K562 (cell line): ENCODE results near the gene TCEA3. TPM values are rescaled to one million over a fixed set of nuclear protein-coding genes. Genes with fewer than 3 reads are reported as not detected.

Source experiments
- ATAC-seq: fragments of 200-7000 bp; cut with Tn5 transposase; 3 replicates; pipeline ENCODE4 v1.9.1; 2020; ENCODE audit warnings: moderate library complexity
- BruUV-seq: library from RNA; stranded (reverse); fragments of 400-500 nt; replicated peaks from 2 replicates; lab custom pipeline; 2021; lab: Mats Ljungman, UMichigan
- CTCF ChIA-PET: fragments of 300-600 bp; formaldehyde crosslinking; extraction: SDS; loops from one replicate; lab custom pipeline; 2021; ENCODE audit warnings: low intra/inter-chr PET ratio; lab: Yijun Ruan, JAX
- POLR2A ChIA-PET: fragments of 300-600, 350-650 bp; sonication (Branson Sonifier 250); formaldehyde crosslinking; extraction: SDS; loops from one replicate; lab custom pipeline; 2021; ENCODE audit warnings: antibody characterized with exemption, inconsistent platforms; lab: Yijun Ruan, JAX
- DNase-seq, 4 experiments: peaks; one replicate each; pipeline versions ENCODE4 v3.0.0 to v3.0.0-alpha.2; 2011 to 2018; ENCODE audit warnings: low spot score in 3 of 4, mixed read lengths in 3 of 4; ENCODE audit errors: extremely low read depth in 1 of 4
- FAIRE-seq: peaks from 2 replicates; lab custom pipeline; 2011; peaks lifted over from hg19 to GRCh38; lab: Jason Lieb, UNC
- H2AFZ ChIP-seq: 2 replicates; pipeline ENCODE4 v1.6.0; 2011; ENCODE audit warnings: low read depth, low read length, control low read depth, inconsistent platforms
- H3K27ac ChIP-seq: fragments of 200-600 bp; 3 replicates; pipeline ENCODE4 v1.8.0; 2011; ENCODE audit warnings: low read depth, mild to moderate bottlenecking, control low read depth, inconsistent platforms, low read length, moderate library complexity, mixed read lengths; ENCODE audit errors: extremely low read depth
- H3K27me3 ChIP-seq, 2 experiments: fragments of 300-600 bp in 1 of 2; 2 replicates in 1 of 2; 3 replicates in 1 of 2; pipeline versions ENCODE4 v1.6.0 to v1.8.0; 2011; ENCODE audit warnings: inconsistent platforms in 2 of 2, low read length in 2 of 2, mild to moderate bottlenecking in 1 of 2, mixed read lengths in 1 of 2, moderate library complexity in 1 of 2; ENCODE audit not compliant: control insufficient read depth in 2 of 2, insufficient read depth in 2 of 2
- H3K36me3 ChIP-seq: fragments of 300-600 bp; 3 replicates; pipeline ENCODE4 v1.8.0; 2011; ENCODE audit warnings: mild to moderate bottlenecking, low read length, inconsistent platforms; ENCODE audit not compliant: control insufficient read depth, insufficient read depth
- H3K4me1 ChIP-seq, 2 experiments: fragments of 200-600 bp in 1 of 2; replicated peaks in 1 of 2; 2 replicates in 1 of 2; 3 replicates in 1 of 2; pipeline versions ENCODE4 v1.5.1 to v1.8.0; 2011; ENCODE audit warnings: inconsistent platforms in 2 of 2, low read length in 2 of 2, mild to moderate bottlenecking in 1 of 2, mixed read lengths in 1 of 2, moderate library complexity in 1 of 2; ENCODE audit not compliant: control insufficient read depth in 2 of 2, insufficient read depth in 2 of 2
- H3K4me2 ChIP-seq: 2 replicates; pipeline ENCODE4 v1.6.1; 2011; ENCODE audit warnings: low read length, control low read depth, inconsistent platforms, mixed read lengths; ENCODE audit not compliant: insufficient read depth
- H3K4me3 ChIP-seq: fragments of 200-600 bp; sonication (generic), shearing (Covaris generic); 2 replicates; pipeline ENCODE4 v1.5.1; 2016; ENCODE audit warnings: control low read depth, inconsistent platforms
- H3K79me2 ChIP-seq: fragments of 200-600 bp; 3 replicates; pipeline ENCODE4 v1.8.0; 2011; ENCODE audit warnings: low read length, inconsistent platforms; ENCODE audit not compliant: control insufficient read depth, insufficient read depth
- H3K9ac ChIP-seq, 2 experiments: 2 replicates each; pipeline versions ENCODE4 v1.6.0 to v1.6.1; 2011; ENCODE audit warnings: low read depth in 2 of 2, low read length in 2 of 2, control low read depth in 1 of 2, inconsistent platforms in 1 of 2, mild to moderate bottlenecking in 1 of 2, mixed read lengths in 1 of 2; ENCODE audit not compliant: insufficient read depth in 1 of 2
- H3K9me1 ChIP-seq: one replicate; pipeline ENCODE4 v1.6.0; 2011; ENCODE audit warnings: inconsistent platforms, mild to moderate bottlenecking, low read length, moderate library complexity; ENCODE audit not compliant: control insufficient read depth, insufficient read depth
- H3K9me3 ChIP-seq: replicated peaks from 2 replicates; pipeline ENCODE4 v1.5.1; 2011; ENCODE audit warnings: low read depth, low read length, inconsistent platforms; ENCODE audit not compliant: control insufficient read depth, insufficient read depth
- H4K20me1 ChIP-seq: replicated peaks from 2 replicates; pipeline ENCODE4 v1.6.1; 2011; ENCODE audit warnings: low read length, inconsistent platforms, mixed read lengths; ENCODE audit not compliant: control insufficient read depth, insufficient read depth
- BACH1 ChIP-seq: fragments of 200-800 bp; sonication (Bioruptor generic); IDR thresholded peaks from 2 replicates; pipeline ENCODE4 v1.6.1; 2016; ENCODE audit warnings: missing genetic modification characterization, missing compliant biosample characterization
- BRD4 ChIP-seq: fragments of 200-600 bp; sonication (generic); IDR thresholded peaks from 2 replicates; pipeline ENCODE4 v1.6.1; 2017; ENCODE audit warnings: inconsistent platforms
- CBX3 ChIP-seq, 2 experiments: IDR thresholded peaks; 1 replicate in 1 of 2; 2 replicates in 1 of 2; pipeline ENCODE4 v1.6.1; 2012; ENCODE audit warnings: inconsistent platforms in 2 of 2, low read length in 2 of 2, borderline replicate concordance in 1 of 2, control low read depth in 1 of 2
- CBX8 ChIP-seq: fragments of 200-600 bp; sonication (generic); IDR thresholded peaks from 2 replicates; pipeline ENCODE4 v1.6.1; 2012; ENCODE audit warnings: borderline replicate concordance, mixed run types, low read depth, mild to moderate bottlenecking, moderate library complexity, mixed read lengths, low read length, control low read depth, inconsistent platforms; ENCODE audit not compliant: poor library complexity, severe bottlenecking; ENCODE audit errors: extremely low read depth
- FOXP1 ChIP-seq: sonication (generic); formaldehyde crosslinking; IDR thresholded peaks from 2 replicates; pipeline ENCODE4 v1.8.0; 2022; ENCODE audit warnings: mild to moderate bottlenecking, missing genetic modification reagents
- GTF2E2 ChIP-seq: fragments of 200-800 bp; sonication (Bioruptor generic); IDR thresholded peaks from 2 replicates; pipeline ENCODE4 v1.6.1; 2016; ENCODE audit warnings: missing genetic modification characterization, missing compliant biosample characterization
- LCOR ChIP-seq: sonication (generic); formaldehyde crosslinking; IDR thresholded peaks from 2 replicates; pipeline ENCODE4 v1.8.0; 2022; ENCODE audit warnings: mild to moderate bottlenecking, missing genetic modification reagents
- MED1 ChIP-seq: sonication (generic); formaldehyde crosslinking; IDR thresholded peaks from 2 replicates; pipeline ENCODE4 v1.8.1; 2023; ENCODE audit warnings: missing genetic modification reagents, borderline replicate concordance
- OTX1 ChIP-seq: fragments of 450-650 bp; formaldehyde crosslinking; IDR thresholded peaks from 2 replicates; pipeline ENCODE4 v1.4.0; 2022; ENCODE audit warnings: mild to moderate bottlenecking
- PCBP2 ChIP-seq: fragments of 200-400 bp; formaldehyde crosslinking; IDR thresholded peaks from 2 replicates; pipeline ENCODE4 v1.6.1; 2018; ENCODE audit warnings: low read length, low read depth, mild to moderate bottlenecking, moderate library complexity; ENCODE audit not compliant: poor library complexity, severe bottlenecking
- PRPF4 ChIP-seq: fragments of 200-400 bp; formaldehyde crosslinking; IDR thresholded peaks from one replicate; pipeline ENCODE4 v1.6.1; 2017; ENCODE audit warnings: low read length, low read depth, mild to moderate bottlenecking; ENCODE audit not compliant: insufficient read depth, poor library complexity, severe bottlenecking
- ZNF175 ChIP-seq: fragments of 200-800 bp; sonication (Bioruptor generic); IDR thresholded peaks from 2 replicates; pipeline ENCODE4 v1.6.1; 2016; ENCODE audit warnings: low read depth, mild to moderate bottlenecking, missing genetic modification characterization, missing compliant biosample characterization
- ZNF274 ChIP-seq: IDR thresholded peaks from 2 replicates; pipeline ENCODE4 v1.6.1; 2011; ENCODE audit warnings: low read depth, mild to moderate bottlenecking, low read length, moderate library complexity, borderline replicate concordance
- WGBS: fragments of 100-300 bp; shearing (Covaris generic); methylation state at CpG from one replicate; pipeline ENCODE4 v1.1.6; 2016; ENCODE audit warnings: low coverage, mixed read lengths; ENCODE audit not compliant: insufficient coverage; ENCODE audit errors: missing lambda C conversion rate; 5-methylcytosine and 5-hydroxymethylcytosine counted together
- in situ Hi-C: fragments of 300-500 bp; cut with MboI; formaldehyde crosslinking; loops from 4 replicates; pipeline ENCODE4 v1.15.0; 2018; ENCODE audit warnings: inconsistent platforms, mixed read lengths
- intact Hi-C: fragments of 100-400 bp; cut with micrococcal nuclease; formaldehyde crosslinking; loops from 2 replicates; pipeline ENCODE4 v1.14.2; 2022
- polyA plus RNA-seq, 8 experiments: library from polyadenylated mRNA; depleted of rRNA in 4 of 8; stranded (reverse) in 5 of 8; unstranded in 3 of 8; fragments of >200 nt; fragmentation: Nextera tagmentation in 2 of 8; fragmentation: Illumina TruSeq in 1 of 8; extraction: Ambion mirVana in 2 of 8; extraction: Trizol in 1 of 8; gene quantifications; 2 replicates each; pipeline versions ENCODE4 v1.2.1 to v1.2.3, GENCODE V29; 2011 to 2014; ENCODE audit warnings: inconsistent platforms in 1 of 8, missing spikeins in 1 of 8
- total RNA-seq, 7 experiments: library from RNA; depleted of rRNA in 6 of 7; stranded (reverse); fragments of >200 nt in 6 of 7; fragmentation: Illumina TruSeq in 2 of 7; extraction: Trizol in 2 of 7; gene quantifications; 2 replicates each; pipeline versions ENCODE4 v1.2.1 to v1.2.3, GENCODE V29; 2011 to 2021; ENCODE audit warnings: low replicate concordance in 1 of 7
- TF ChIP-seq, protein P1 (sequence below): fragments of 250-450 bp; sonication (Bioruptor Pico); IDR thresholded peaks from 2 replicates; pipeline ENCODE4 v1.8.0; 2021; ENCODE audit warnings: moderate library complexity, mild to moderate bottlenecking, inconsistent platforms
- TF ChIP-seq, protein P2 (sequence below): fragments of 250-450 bp; sonication (Bioruptor Pico); IDR thresholded peaks from 2 replicates; pipeline ENCODE4 v1.4.0; 2020; ENCODE audit warnings: borderline replicate concordance

Gene TCEA3
- total and polyA plus RNA-seq, 9 of the 15 experiments (the other 6 are each of a cell fraction or from before 2014, with no cell fraction given) = 0.03 to 0.55 (median 0.36) TPM

DNA sequence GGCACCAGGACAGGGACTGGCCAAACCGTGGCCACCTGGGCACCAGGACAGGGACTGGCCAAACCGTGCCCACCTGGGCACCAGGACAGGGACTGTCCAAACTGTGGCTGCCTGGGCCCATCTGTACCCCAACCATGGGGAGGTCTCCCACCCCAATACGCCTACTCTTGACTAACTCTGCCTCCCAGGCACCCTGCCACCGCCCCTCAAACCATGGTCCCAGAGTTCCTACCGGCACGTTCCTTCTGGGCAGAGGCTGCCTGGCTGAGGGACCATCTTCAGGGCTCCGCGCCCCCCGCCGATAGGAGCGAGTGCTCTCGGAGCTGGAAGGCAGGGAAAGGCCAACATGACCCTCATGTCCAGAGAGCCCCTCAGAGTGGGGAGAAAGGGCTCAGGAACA lies 6.3 kb upstream of the TCEA3 start (continued):
- TF ChIP-seq, protein P1, sequence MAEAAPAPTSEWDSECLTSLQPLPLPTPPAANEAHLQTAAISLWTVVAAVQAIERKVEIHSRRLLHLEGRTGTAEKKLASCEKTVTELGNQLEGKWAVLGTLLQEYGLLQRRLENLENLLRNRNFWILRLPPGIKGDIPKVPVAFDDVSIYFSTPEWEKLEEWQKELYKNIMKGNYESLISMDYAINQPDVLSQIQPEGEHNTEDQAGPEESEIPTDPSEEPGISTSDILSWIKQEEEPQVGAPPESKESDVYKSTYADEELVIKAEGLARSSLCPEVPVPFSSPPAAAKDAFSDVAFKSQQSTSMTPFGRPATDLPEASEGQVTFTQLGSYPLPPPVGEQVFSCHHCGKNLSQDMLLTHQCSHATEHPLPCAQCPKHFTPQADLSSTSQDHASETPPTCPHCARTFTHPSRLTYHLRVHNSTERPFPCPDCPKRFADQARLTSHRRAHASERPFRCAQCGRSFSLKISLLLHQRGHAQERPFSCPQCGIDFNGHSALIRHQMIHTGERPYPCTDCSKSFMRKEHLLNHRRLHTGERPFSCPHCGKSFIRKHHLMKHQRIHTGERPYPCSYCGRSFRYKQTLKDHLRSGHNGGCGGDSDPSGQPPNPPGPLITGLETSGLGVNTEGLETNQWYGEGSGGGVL (CRISPR knock-in tag) = no peak
- TF ChIP-seq FOXP1 (CRISPR knock-in tag) (no peak), BACH1 (tag) (no peak), ZNF274 (no peak), MED1 (CRISPR knock-in tag) (no peak)

DNA sequence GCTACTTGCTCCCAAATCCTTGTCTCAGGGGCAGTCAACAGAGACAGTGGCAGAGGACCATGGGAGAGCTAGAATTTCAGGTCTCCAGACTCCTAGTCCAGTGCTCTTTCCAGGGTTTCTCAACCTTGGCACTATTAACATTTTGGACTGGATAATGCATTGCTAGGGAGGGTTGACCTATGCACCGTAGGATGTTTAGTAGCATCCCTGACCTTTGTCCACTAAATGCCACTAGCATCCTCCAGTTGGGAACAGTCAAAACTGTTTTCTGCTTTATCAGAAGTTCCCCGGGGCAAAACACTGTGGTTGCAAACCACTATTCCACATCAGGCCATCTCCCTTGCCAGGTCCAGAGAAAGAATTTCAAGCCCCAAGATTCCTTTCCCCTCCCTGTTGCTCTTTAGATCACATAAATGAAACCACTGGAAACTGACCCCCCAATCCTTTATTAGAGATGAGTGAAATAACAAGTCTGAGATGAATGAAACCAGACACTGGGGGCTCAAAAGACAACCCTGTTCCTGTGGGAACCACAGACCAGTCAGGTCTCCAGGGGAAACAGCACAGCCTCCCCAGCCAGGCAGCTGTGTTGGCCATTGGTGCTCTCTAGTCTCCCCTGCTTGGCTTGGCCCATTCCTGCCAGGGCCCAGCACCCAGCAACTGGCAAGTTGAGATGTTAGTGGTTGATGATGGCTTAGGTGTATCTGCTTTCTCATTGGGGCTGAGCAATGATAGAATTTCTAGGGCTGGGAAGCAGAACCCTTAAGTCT lies 3.8 kb upstream of the TCEA3 start:
- Histone ChIP-seq H3K27me3 (no peaks in the 10 kb centered on the region), H3K9me1 (no peaks in the 10 kb centered on the region), H3K4me3 (no peak overlapping the region), H3K4me1 (peaks cover 0 to 18% of the 10 kb centered on the region in 2 experiments; a peak in 2 of 5 replicates), H4K20me1 (no peaks in the 10 kb centered on the region), H3K4me2 (no peak overlapping the region), H3K27ac (no peak overlapping the region), H3K9ac (no peak overlapping the region; a peak in 1 of 4 replicates), H2AFZ (no peak overlapping the region), H3K36me3 (peaks cover 30% of the 10 kb centered on the region; the same call in 2 of the 3 replicates), H3K79me2 (no peaks in the 10 kb centered on the region), H3K9me3 (no peaks in the 10 kb centered on the region)
- BruUV-seq = TSS peak; percentile 55
- intact Hi-C loops (loop anchor here (10.0 kb wide), 1 partner anchor 106 kb away; the partner anchor contains the start of gene E2F2), in situ Hi-C loops (no loop called here)
- ATAC-seq = no peak
- ChIA-PET POLR2A (interaction anchor here (0.7 kb wide), 1 partner anchor 10 kb away, joined by 3 read pairs; no protein-coding TSS in a partner anchor), CTCF (no interaction called here)
- no peak for FAIRE-seq
- no peak for DNase-seq
- WGBS = 40% methylated on average over 2 of the region's 2 CpGs
- no peak for TF ChIP-seq LCOR (CRISPR knock-in tag)
- TF ChIP-seq ZNF175 (CRISPR knock-in tag) = no peak
- TF ChIP-seq BRD4 = no peak
- no peak for TF ChIP-seq PCBP2
- no peak for TF ChIP-seq GTF2E2 (tag)
- TF ChIP-seq CBX3 (IDR thresholded peaks at IDR 0.05; ENCODE audit: borderline replicate concordance in 1 of 2, low read length in 2 of 2) = no peak
- TF ChIP-seq CBX8 = no peak
- TF ChIP-seq, protein P2, sequence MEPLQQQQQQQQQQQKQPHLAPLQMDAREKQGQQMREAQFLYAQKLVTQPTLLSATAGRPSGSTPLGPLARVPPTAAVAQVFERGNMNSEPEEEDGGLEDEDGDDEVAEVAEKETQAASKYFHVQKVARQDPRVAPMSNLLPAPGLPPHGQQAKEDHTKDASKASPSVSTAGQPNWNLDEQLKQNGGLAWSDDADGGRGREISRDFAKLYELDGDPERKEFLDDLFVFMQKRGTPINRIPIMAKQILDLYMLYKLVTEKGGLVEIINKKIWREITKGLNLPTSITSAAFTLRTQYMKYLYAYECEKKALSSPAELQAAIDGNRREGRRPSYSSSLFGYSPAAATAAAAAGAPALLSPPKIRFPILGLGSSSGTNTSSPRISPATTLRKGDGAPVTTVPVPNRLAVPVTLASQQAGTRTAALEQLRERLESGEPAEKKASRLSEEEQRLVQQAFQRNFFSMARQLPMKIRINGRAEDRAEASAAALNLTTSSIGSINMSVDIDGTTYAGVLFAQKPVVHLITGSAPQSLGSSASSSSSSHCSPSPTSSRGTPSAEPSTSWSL (CRISPR knock-in tag) = no peak
- TF ChIP-seq OTX1 = no peak
- no peak for TF ChIP-seq PRPF4
